Lung (tissue), 12 donors: ENCODE measurements around the gene SRRM3. TPM values are rescaled to one million over a fixed set of nuclear protein-coding genes. Genes with fewer than 3 reads are reported as not detected.

Source experiments
- ATAC-seq: fragments of 200-7000 bp; cut with Tn5 transposase; one replicate; pipeline ENCODE4 v1.9.1; 2020; ENCODE audit warnings: moderate number of reproducible peaks; ENCODE audit not compliant: insufficient read depth, low FRiP score
- DNase-seq, 3 donors: peaks; one replicate each; pipeline ENCODE4 v3.0.0-alpha.2; 2013 to 2017
- H3K27ac ChIP-seq, 2 donors: one replicate each; pipeline ENCODE4 v1.5.1; 2013; ENCODE audit warnings: mild to moderate bottlenecking in 2 of 2, moderate library complexity in 2 of 2, control low read depth in 1 of 2, inconsistent platforms in 1 of 2, low read depth in 1 of 2, low read length in 1 of 2
- H3K27me3 ChIP-seq, 3 donors: one replicate each; pipeline ENCODE4 v1.5.1; 2013; ENCODE audit warnings: low read length in 2 of 3; ENCODE audit not compliant: control insufficient read depth in 3 of 3, insufficient read depth in 3 of 3
- H3K36me3 ChIP-seq, 4 donors: one replicate each; pipeline ENCODE4 v1.5.1; 2013; ENCODE audit warnings: low read length in 4 of 4, mild to moderate bottlenecking in 1 of 4, moderate library complexity in 1 of 4; ENCODE audit not compliant: control insufficient read depth in 4 of 4, insufficient read depth in 4 of 4
- H3K4me1 ChIP-seq, 5 donors: one replicate each; pipeline ENCODE4 v1.5.1; 2013; ENCODE audit warnings: low read length in 5 of 5, mild to moderate bottlenecking in 2 of 5, moderate library complexity in 1 of 5; ENCODE audit not compliant: control insufficient read depth in 5 of 5, insufficient read depth in 5 of 5
- H3K4me3 ChIP-seq: one replicate; pipeline ENCODE4 v1.5.1; 2013; ENCODE audit warnings: mild to moderate bottlenecking, control low read depth, moderate library complexity
- H3K9ac ChIP-seq, 2 donors: one replicate each; pipeline ENCODE4 v1.5.1; 2013; ENCODE audit warnings: low read length in 2 of 2, control low read depth in 1 of 2; ENCODE audit not compliant: insufficient read depth in 1 of 2
- H3K9me3 ChIP-seq, 4 donors: one replicate each; pipeline ENCODE4 v1.5.1; 2013; ENCODE audit warnings: low read length in 3 of 4, mild to moderate bottlenecking in 1 of 4, moderate library complexity in 1 of 4; ENCODE audit not compliant: control insufficient read depth in 4 of 4, insufficient read depth in 3 of 4
- WGBS, 2 donors: extraction: QIAGEN DNeasy Blood & Tissue Kit; methylation state at CpG; one replicate each; pipeline ENCODE4 v1.1.7; 2013; 5-methylcytosine and 5-hydroxymethylcytosine counted together
- polyA plus RNA-seq, 2 donors: library from polyadenylated mRNA; stranded (reverse); fragments of 200-250 nt; gene quantifications; one replicate each; pipeline ENCODE4 v1.2.1, GENCODE V29; 2013
- total RNA-seq, 2 donors: library from RNA; depleted of rRNA in 1 of 2; stranded (reverse); fragments of >200 nt in 1 of 2; gene quantifications; one replicate each; pipeline ENCODE4 v1.2.1, GENCODE V29; 2014 to 2021
- TF ChIP-seq, protein P1 (sequence below): IDR thresholded peaks from 2 replicates; pipeline ENCODE4 v1.5.1; 2012; ENCODE audit warnings: mild to moderate bottlenecking; ENCODE audit errors: control extremely low read depth, extremely low read depth
- donor health status: control.
- donor health status: control.
- donor health status: Bipolar disorder and iron deficiency.
- donor health status: healthy.
- donor health status: DM: yes; HTN: yes; CAD: no.

The SRRM3 gene
- total and polyA plus RNA-seq, 4 donors, result 0.14 to 0.83 (median 0.63) TPM

- Histone ChIP-seq H3K27me3 (no peaks in the 10 kb centered on the region), H3K9ac (no peak overlapping the region), H3K4me1 (peaks cover 0 to 17% (median 14%) of the 10 kb centered on the region in 5 donors), H3K9me3 (no peaks in the 10 kb centered on the region), H3K36me3 (peaks cover 0 to 5% (median 1%) of the 10 kb centered on the region in 4 donors), H3K27ac (peak overlapping the region in 1 of 2 donors; percentile 33), H3K4me3 (no peak overlapping the region)
- ATAC-seq (no peak), DNase-seq (no peak)
- TF ChIP-seq, protein P1, sequence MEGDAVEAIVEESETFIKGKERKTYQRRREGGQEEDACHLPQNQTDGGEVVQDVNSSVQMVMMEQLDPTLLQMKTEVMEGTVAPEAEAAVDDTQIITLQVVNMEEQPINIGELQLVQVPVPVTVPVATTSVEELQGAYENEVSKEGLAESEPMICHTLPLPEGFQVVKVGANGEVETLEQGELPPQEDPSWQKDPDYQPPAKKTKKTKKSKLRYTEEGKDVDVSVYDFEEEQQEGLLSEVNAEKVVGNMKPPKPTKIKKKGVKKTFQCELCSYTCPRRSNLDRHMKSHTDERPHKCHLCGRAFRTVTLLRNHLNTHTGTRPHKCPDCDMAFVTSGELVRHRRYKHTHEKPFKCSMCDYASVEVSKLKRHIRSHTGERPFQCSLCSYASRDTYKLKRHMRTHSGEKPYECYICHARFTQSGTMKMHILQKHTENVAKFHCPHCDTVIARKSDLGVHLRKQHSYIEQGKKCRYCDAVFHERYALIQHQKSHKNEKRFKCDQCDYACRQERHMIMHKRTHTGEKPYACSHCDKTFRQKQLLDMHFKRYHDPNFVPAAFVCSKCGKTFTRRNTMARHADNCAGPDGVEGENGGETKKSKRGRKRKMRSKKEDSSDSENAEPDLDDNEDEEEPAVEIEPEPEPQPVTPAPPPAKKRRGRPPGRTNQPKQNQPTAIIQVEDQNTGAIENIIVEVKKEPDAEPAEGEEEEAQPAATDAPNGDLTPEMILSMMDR, result no peak
- WGBS, 2 donors, result 91 to 97% methylated on average over 3 of the region's 3 CpGs
Measured at GRCh38 chr7:76301000-76301399, 99.3 kb downstream of the SRRM3 start.

DNA sequence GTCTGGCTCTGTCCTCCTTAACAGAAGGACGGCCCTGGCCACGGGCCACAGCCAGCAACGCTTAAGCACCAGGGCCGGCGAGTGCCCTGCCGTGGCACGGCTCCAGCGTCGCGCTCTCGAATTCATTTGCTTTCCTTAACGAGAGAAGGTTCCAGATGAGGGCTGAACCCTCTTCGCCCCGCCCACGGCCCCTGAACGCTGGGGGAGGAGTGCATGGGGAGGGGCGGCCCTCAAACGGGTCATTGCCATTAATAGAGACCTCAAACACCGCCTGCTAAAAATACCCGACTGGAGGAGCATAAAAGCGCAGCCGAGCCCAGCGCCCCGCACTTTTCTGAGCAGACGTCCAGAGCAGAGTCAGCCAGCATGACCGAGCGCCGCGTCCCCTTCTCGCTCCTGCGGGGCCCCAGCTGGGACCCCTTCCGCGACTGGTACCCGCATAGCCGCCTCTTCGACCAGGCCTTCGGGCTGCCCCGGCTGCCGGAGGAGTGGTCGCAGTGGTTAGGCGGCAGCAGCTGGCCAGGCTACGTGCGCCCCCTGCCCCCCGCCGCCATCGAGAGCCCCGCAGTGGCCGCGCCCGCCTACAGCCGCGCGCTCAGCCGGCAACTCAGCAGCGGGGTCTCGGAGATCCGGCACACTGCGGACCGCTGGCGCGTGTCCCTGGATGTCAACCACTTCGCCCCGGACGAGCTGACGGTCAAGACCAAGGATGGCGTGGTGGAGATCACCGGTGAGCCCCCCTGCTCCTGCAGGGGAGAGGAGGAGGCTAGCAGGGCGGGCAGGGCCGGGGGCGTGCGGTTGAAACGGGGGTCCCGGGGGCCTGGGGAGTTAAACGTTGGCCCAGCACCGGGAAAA is 100.9 kb downstream of the SRRM3 start, which contains the start of gene HSPB1:
TSS of gene HSPB1 (plus strand) at position 327 of the 855 bp plus-strand sequence. CDS start at position 367, 40 bp downstream.
- DNase-seq (peak; percentile 95 to 97 (median 96)), ATAC-seq (peak; percentile 80)
- Histone ChIP-seq H3K4me3 (peak within 1 kb of the TSS; percentile 60), H3K9me3 (no peaks in the 10 kb centered on the region), H3K27me3 (no peaks in the 10 kb centered on the region), H3K27ac (peak within 1 kb of the TSS; percentile 91 to 99), H3K9ac (peak within 1 kb of the TSS; percentile 31 to 83), H3K36me3 (peaks cover 0 to 5% (median 1%) of the 10 kb centered on the region in 4 donors), H3K4me1 (peaks cover 0 to 19% (median 14%) of the 10 kb centered on the region in 5 donors)
- WGBS, 2 donors, result 0% methylated on average over 73 to 75 of the region's 75 CpGs
- TF ChIP-seq, protein P1, result no peak

GRCh38 chr7:76303202-76304147 is 101.8 kb downstream of the SRRM3 start:
- peaks cover 0 to 18% (median 14%) of the 10 kb centered on the region in 5 donors for H3K4me1 ChIP-seq
- ATAC-seq (peak; percentile 72), DNase-seq (peak; percentile 98 to 99 (median 98))
- H3K36me3 ChIP-seq, result peaks cover 0 to 5% (median 1%) of the 10 kb centered on the region in 4 donors
- 1 to 3% methylated on average over 50 to 56 of the region's 56 CpGs for WGBS, 2 donors
- H3K27ac ChIP-seq, result peak overlapping the region; percentile 91 to 99
- H3K9ac ChIP-seq, result peak overlapping the region; percentile 31 to 71
- peak overlapping the region; percentile 60 for H3K4me3 ChIP-seq
- TF ChIP-seq, protein P1, result no peak
- no peaks in the 10 kb centered on the region for H3K9me3 ChIP-seq
- no peaks in the 10 kb centered on the region for H3K27me3 ChIP-seq
